GM21723 (cell line): ENCODE data around the gene MST1R.
A peak's percentile ranks its signal among the peaks of the same experiment; 100 is the strongest.

ENCODE experiments used
- ATAC-seq: cut with Tn5 transposase; IDR thresholded peaks from one replicate; pipeline ENCODE4 v1.9.1; 2021; ENCODE audit warnings: mild to moderate bottlenecking, moderate library complexity; ENCODE audit not compliant: unreplicated experiment

Gene MST1R

DNA sequence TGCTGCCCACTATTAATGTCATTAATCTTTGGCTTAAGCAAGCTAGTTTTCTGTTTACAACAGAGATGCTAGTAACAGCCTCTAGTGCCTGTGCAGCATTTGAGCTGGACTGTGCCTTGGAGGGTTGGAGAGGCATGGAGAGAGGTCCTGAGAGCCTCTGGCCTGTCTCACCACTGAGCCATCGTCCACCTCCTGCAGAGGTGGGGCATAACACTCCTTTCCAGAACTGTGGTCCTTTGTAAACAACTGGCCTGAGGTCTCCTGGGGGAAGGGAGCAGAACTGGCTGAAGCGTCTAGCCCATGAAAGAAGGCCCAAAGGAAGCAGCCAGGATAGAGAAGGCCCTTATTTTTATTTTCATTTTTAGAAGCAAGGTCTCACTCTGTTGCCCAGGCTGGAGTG is 24.0 kb downstream of the MST1R start:
- no peak for ATAC-seq

GRCh38 chr3:49878686-49879085 is 25.0 kb downstream of the MST1R start:
- ATAC-seq, result no peak

DNA sequence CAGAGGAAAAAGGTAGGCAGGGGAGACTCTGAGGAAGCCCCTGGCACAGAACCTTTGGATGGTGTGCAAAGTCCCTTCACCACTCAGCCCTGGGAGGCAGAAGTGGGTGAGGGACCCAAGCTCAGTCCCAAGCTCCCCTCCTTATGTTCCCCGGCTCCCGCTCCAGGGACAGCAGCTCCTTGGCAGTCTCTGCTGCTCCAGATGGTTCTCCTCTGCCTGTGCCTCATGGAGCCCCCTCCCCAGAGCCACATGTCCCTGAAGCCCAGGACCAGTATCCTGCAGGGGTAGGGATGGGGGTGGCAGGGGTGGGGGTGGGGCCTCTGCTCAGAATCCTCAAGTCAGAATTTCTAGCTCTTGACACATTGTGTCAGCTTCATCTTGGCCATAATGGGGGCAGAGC is 26.0 kb downstream of the MST1R start:
- no peak for ATAC-seq

DNA sequence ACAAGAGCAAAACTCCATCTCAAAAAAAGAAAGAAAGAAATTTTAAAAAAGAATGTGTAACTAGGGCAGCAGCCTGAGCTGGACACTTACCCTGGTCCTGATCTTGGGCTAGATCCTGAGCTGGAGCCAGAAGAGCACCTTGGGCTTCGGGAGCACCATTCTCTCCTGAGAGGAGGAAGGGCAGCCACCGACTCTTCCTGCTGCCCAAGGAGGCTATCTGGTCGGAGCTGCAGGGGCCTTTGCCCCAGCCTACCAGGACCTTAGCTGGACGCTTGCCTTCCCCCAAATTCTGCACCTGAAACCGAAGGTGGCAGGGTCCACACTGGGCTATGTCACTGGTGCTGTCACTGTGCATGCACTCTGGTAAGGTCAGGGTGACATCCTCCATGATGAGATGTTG is 27.1 kb downstream of the MST1R start:
- ATAC-seq, result no peak

GRCh38 chr3:49873623-49874022 is 30.1 kb downstream of the MST1R start:
- no peak for ATAC-seq

- ATAC-seq, result no peak
Observed at GRCh38 chr3:49872801-49873281, 30.8 kb downstream of the MST1R start.

DNA sequence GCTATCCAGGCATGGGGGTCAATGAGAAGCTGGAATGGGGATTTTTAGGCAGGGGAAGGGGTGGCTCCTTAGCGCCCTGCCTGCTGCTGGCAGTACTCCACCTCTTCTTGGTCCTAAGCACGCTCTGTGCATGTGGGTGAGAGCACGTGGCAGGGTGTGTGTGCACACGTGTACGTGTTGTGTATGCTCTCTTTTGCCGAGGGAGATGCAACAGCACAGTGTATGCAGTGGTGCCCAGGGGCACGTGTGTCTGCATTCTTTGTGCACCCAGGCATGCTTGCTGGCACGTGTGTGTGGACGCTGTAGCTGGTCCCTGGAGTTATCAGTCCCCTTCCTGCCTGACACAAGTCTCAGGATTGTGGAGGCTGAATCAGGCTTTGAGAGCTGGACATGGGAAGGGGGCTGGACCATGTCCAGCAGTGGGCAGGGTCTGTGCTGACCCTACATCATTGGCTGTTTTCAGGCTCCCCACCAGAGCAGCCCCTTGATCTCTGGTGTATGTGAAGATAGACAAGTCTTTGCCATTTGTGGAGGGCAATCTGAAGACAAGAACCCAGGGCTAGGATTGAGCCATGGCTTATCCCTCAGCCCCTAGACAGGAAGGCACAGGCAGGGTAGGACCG is 32.0 kb downstream of the MST1R start:
- no peak for ATAC-seq

- ATAC-seq, result no peak
Observed at GRCh38 chr3:49869525-49870126, 34.0 kb downstream of the MST1R start, which contains the start of gene CAMKV. Gene CAMKV (minus strand): TSS chr3:49869906. CDS start chr3:49862388, 7,518 bp downstream.

DNA sequence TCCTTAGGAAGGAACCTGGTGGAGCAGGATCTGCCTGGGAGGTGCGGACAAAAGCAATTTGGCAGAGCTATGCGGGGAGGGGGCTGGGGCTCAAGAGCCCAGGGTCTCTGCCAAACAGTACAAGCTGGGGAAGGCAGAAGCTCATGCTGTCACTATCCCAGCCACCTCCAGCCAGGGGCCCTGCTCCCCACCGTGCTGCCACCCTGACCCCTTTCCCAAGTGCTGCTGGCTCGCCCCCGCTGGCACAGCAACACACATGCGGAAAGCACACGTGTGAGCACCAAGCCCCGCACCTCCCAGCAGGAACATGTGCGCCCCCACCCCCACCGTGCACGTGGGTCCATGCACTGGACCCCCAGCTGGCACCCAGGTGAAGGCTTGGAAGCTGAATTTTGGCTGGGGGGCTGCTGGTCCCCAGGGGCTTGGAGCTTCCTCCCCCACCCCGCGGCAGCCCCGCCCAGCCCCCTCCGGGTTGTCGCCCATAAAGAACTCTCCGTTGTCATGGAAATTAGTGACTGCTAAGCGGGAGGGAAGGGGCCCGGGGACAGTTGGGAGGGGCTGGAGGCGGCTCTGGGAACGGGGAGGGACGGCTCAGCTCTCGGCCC is 34.7 kb downstream of the MST1R start:
- ATAC-seq, result no peak

GRCh38 chr3:49867871-49868321 is 35.8 kb downstream of the MST1R start:
- ATAC-seq, result no peak

DNA sequence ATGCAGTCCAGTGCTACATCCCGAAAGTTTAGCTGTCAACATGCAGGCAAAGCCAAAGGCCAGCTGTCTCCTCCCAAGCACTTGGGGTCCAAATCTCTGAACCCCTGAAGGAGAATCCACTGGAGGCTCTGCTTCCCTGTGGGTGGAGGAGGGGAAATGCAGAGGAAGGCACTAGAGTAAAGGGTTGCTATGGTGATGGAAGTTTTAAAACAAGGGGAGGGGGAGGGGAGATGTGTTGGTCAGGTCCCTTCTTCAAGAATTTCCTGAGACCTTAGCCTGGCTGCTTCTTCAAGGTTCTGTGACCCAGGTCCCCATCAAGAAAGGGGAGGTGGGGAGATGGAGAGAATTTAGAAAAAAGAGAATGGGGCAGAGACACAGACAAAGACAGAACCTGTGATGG is 36.3 kb downstream of the MST1R start:
- ATAC-seq, result no peak

DNA sequence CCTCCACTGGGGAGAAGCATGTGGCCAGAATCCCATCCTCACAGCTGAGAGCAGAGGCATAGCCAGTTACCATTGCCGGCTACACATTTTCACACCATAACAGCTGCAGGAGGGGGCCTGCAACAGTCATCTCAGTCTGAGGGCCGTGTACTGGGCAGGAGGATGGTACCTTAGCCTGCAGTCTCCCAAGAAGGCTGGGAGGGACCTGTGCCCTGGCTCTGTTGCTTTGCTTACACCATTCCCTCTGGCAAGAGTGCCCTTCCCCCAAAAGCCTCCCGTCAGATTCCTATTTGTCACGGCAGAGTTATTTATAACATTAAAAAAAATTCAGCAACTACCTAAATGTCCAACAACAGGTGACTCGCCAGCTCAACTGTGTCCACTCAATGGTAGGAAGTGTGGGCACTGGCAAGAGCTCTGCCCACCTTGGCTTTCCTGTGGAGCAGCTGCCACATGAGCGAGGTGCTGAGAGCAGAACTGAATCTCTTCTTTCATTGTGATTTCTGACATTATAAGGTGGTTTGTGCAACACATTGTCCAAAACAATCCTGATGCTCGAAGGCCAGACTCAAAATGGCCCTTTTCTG is 38.4 kb downstream of the MST1R start:
- no peak for ATAC-seq

DNA sequence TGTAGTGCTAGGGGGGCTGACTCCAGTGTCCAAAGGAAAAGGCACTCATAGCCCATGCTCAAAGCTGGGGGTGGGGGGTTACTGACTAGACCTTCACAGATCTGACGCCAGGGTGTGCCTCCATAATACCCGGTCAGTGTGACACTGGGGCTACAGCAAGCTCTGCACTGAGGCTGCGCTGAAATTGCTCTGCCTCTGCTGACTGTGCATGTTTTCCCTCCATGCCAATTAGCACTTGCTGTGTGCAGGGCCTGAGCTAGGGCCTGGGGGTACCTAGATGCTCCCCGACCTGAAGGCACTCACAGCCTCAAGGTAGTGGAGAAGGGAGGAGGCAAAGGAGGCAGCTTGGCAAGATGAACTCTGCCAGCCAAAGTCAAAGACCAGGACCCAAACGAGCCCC is 39.2 kb downstream of the MST1R start:
- ATAC-seq, result no peak

DNA sequence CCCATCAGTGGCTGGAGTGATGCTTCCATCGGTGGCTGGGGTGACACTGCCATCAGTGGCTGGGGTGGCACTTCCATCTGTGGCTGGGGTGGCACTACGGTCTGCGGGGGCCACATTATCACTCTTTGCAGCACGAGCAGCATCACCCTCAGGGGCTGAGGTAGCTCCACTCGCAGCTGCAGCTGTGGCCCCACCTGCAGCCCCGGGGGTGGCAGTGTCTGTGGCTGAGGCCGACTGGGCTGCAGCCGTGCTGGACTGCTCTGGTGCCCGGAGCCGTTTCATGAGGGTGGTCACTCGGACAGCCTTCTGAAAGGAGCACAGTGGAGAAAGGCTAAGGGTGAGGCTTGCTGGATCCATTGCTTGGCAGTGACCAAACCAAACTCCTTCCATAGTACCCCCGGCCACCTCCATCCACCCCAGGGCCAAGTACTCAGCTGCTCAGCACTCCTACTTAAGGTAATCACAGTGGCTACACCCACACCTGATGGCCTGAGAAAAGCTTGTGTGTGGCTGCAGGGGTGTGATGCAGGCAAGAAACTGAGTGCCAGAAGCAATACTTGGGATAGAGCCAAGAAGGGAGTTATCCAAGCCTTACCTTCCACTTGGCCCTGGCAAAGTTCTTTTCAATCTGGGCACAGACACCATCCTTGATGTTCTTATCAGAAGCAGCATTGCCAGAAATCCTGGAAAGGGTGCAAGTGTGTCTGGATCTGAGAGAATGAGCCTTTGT is 43.9 kb downstream of the MST1R start:
- ATAC-seq, result no peak

GRCh38 chr3:49856181-49857005 is 47.3 kb downstream of the MST1R start, which contains the start of gene TRAIP:
Gene TRAIP (minus strand): TSS chr3:49856564. CDS start chr3:49856453, 111 bp downstream.
- ATAC-seq, result peak; percentile 95

DNA sequence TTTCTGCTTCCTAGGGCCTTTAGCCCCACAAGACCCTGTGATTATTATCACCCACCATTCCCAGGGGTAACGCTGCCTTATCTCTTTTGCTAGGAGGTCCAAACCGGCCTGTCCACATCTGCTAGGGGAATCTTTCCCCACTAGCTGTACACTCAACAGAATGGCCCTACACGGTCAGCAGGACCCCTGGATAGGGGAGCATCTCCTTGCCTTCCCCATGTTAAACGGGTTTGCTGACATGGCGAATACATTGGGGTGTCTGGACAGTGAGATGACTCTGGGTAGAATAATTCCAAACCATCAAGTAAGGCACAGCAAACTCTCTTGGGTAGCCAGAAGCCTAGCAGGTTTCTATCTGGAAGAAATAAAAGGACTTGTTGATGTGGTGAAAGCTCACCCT is 48.0 kb downstream of the MST1R start:
- no peak for ATAC-seq

DNA sequence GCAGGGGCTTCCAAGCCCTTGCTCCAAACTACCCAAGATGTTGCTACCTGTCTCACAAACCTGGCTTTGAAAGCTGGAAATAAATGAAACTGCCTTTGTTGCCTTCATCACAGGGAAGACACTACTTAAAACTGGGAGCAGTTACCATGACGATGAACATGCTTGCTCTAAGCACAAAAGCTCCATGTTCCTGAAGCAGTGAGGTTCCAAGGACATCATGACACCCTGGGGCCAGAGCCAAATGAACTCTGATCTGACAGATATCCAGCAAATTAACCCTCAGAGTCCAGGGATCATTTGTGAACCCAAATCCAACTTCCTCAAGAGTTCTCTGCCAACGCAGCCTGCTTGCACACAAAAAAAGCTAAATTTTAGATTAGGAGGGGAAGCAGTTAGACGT is 58.0 kb downstream of the MST1R start:
- ATAC-seq, result no peak

GRCh38 chr3:49844464-49845183 is 59.0 kb downstream of the MST1R start:
- ATAC-seq, result no peak

DNA sequence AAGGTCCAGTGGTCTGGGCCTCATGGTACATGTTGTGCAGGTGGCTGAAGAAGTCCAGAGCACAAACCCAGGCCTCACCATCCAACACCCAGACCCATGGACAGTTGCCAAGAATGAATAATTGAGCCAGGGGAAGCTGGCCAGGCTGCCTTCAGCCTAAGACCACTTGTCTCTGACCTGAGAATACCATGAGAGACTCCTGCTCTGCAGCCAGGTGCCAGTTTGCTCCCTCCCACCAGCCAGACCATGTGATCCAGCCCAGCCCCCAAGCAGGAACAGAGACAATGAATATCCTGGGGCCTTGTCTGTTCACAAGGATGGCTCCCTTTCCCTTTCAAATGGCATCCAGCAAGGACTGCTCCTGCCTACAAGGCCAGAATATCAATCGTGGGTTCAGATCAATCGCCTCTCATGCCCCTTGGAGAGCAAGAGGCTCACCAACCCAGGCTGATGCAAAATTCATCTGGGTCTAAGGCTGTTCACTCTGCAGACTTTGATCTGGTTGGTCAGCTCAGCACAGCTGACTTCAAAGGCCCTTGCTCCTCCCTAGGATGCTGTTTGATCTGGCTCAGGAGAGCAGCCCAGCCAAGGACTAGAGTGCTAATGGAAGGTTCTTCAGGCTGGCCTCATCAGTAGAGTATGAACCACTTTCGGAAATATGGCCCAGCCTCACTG is 60.7 kb downstream of the MST1R start:
- no peak for ATAC-seq
